Gastroesophageal sphincter (tissue), 3 donors: ENCODE results near the gene CGNL1.

Experiments
- CTCF ChIP-seq, 4 experiments: fragments of 200-600 bp in 2 of 4; fragments of 450-650 bp in 2 of 4; sonication (generic) in 1 of 4; IDR thresholded peaks; one replicate each; pipeline ENCODE4 v1.5.1; 2017 to 2019; ENCODE audit warnings: antibody characterized with exemption in 4 of 4, mild to moderate bottlenecking in 2 of 4, moderate library complexity in 2 of 4
- POLR2AphosphoS5 ChIP-seq: sonication (generic); formaldehyde crosslinking; IDR thresholded peaks from one replicate; pipeline ENCODE4 v1.6.1; 2017; ENCODE audit warnings: antibody characterized with exemption

GRCh38 chr15:57472861-57473260 is 96.6 kb downstream of the CGNL1 start:
- TF ChIP-seq CTCF (IDR thresholded peaks at IDR 0.05) (no peak), POLR2AphosphoS5 (no peak)
